GM19035 (cell line): ENCODE data around the gene MYO5B.
"Not testable (repeated sequence)": the region's sequence is repeated elsewhere in the genome, so short reads cannot be mapped to it uniquely, and the experiment has no call there.

Experiments
- ATAC-seq: cut with Tn5 transposase; IDR thresholded peaks from one replicate; pipeline ENCODE4 v1.9.1; 2021; ENCODE audit not compliant: unreplicated experiment

Gene MYO5B

DNA sequence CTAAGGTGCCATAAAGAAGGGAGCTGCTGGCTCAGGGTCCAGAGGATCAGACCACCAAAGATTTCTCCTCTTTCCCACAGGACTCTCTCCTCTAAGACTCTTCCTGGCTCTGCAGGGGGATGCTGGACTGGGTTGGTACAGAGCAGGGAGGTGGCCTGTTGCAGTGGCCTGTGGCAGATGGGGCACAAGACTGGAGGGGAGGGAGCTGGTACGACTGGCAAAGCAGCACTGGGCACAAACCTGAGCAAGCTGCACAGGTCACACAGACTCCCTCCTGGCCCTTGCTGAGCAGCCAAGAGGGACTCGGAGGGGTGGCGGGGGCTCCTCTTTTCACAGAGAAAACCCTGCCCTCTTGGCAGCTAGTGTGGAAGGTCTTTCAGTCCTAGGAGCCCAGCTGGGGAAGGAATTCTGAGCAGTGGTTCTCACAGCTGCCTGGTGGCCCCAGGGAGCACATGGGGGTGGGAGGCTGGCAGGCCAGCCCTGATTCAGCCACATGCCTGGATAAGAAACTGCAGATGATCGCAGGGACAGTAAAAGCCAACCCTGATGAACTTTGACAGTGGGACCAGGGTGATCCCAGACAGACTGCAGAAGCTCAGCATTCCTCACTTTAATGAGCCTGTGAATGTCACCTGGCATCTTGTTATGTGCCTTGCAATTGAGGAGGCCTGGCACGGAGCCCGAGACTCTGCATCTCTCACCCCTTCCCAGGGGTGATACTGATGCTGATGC is 349.2 kb downstream of the MYO5B start:
- ATAC-seq = no peak

- ATAC-seq = no peak
Observed at GRCh38 chr18:49844903-49845302, 350.0 kb downstream of the MYO5B start.

DNA sequence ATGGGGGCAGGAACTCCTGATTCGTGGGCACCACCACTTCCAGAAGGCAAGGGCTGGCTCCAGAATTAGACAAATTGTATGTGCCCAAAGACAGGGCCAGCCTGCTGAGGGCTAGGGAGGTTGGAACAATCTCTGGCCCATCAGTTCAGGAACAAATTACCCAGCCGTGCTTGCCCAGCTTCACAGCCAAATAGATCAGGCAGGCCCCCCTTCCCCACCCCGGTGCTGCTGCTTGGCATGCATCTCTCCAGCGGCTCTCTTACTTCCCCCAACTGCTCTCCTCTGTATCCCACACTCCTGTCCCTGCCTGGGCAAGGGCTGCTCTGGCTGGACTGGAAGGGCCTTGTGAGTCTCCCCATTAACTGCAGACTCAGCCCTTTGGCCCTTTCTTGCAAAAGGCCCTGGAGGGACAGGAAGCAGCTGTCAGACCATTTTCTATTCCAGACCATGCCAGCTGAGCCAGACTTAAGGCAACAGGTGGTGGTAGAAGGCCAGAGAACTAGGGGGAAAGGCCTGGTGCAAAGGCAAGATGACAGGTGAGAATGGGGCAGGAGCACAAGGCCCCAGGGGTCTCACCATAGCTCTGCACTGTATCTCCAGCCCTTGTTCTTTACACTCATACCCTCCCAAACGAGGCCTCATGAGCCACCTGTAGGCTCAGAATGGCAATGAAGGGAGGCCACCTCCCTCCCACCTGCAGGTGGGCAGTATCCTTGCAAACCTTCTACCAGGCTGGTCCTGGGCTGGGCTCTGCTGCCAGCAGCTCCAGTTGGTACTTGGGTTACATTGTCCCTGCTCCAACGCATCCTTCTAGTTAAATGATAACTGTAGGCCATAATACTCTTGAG is 350.9 kb downstream of the MYO5B start:
- no peak for ATAC-seq

- ATAC-seq = no peak
Observed at GRCh38 chr18:49843131-49843530, 351.8 kb downstream of the MYO5B start.

DNA sequence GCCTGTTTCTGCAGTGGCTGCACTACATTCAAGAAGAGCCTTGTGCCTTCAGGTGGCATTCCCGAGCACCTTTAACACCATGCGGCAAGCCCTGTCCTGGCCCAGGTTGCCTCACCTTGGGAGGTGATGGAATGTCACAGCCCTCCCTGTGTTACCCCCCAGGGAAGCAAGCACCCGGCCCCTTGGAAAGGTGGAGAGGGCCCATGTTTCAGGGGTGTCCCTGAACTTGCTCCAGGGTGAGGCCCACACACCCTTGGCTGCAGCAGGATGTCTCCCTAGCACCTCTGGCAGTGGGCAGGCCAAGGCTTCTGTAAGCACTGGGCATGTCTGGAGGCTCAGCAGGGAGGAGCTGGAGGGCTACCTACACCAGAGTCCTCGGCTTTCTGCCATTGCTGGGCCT is 352.3 kb downstream of the MYO5B start:
- no peak for ATAC-seq

GRCh38 chr18:49841236-49842217 is 353.4 kb downstream of the MYO5B start:
- ATAC-seq = no peak

- ATAC-seq = no peak
Observed at GRCh38 chr18:49839012-49839411, 355.9 kb downstream of the MYO5B start.

DNA sequence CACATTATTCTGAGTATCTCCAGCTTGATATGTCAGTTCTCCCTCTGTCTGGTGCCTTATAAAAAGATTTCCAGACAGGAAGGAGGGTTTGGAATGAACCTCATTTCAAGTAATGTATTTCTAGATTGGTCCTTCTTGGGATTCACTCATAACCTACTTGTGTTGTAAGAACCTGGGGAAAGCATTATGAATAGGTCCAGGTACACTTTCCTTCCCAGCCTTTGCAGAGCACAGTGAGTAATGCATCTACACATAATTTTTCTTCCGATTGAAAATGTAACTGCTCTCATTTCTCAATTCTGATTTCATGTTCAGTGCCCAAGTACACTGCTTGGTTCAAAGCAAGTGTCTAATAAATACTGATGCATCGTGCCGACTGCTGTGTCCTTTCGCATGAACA is 356.6 kb downstream of the MYO5B start:
- ATAC-seq = no peak

GRCh38 chr18:49837889-49838288 is 357.1 kb downstream of the MYO5B start:
- ATAC-seq = no peak

GRCh38 chr18:49837316-49837835 is 357.6 kb downstream of the MYO5B start:
- ATAC-seq = not testable (repeated sequence)

GRCh38 chr18:49835405-49835804 is 359.5 kb downstream of the MYO5B start:
- no peak for ATAC-seq

DNA sequence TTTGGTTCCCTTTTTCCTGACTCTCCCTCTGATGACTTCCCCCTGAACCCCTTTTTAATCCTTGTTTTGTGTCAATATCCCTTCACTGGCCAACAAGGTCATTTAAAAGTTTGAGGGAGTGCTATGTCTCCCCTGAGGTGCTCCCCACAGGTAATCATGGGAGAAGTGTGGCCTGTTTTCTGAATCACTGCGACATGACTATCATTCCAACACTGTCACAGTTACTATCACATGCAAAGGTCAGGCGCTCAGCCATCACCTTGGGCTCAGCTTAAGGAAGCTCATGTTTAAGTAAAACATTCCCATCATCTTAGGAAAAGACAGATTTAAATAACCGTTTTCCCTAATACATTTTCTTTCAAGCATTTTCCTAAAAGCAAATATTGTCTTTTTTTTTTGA is 360.7 kb downstream of the MYO5B start:
- ATAC-seq = no peak

DNA sequence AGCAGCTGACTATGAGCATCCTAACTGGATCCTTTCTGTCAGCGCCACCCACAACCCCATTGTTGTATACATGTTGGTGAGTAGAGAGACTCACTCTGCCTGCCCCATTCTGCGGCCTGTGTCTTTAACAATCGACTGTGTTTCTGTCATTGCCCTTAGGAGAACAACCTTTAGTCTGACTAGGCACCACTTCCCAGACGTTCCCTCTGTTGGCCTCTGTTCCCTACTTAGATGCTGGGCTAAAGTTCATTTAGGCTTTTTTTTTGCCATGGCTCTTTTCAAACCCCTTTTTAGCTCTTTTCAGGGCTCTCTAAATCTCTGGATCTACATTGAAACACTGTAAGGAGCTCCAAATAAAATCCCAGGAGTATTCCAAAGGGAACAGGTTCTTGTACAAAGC is 361.1 kb downstream of the MYO5B start:
- no peak for ATAC-seq

GRCh38 chr18:49832221-49832647 is 362.7 kb downstream of the MYO5B start:
- no peak for ATAC-seq

- no peak for ATAC-seq
Observed at GRCh38 chr18:49827996-49828395, 367.0 kb downstream of the MYO5B start.

DNA sequence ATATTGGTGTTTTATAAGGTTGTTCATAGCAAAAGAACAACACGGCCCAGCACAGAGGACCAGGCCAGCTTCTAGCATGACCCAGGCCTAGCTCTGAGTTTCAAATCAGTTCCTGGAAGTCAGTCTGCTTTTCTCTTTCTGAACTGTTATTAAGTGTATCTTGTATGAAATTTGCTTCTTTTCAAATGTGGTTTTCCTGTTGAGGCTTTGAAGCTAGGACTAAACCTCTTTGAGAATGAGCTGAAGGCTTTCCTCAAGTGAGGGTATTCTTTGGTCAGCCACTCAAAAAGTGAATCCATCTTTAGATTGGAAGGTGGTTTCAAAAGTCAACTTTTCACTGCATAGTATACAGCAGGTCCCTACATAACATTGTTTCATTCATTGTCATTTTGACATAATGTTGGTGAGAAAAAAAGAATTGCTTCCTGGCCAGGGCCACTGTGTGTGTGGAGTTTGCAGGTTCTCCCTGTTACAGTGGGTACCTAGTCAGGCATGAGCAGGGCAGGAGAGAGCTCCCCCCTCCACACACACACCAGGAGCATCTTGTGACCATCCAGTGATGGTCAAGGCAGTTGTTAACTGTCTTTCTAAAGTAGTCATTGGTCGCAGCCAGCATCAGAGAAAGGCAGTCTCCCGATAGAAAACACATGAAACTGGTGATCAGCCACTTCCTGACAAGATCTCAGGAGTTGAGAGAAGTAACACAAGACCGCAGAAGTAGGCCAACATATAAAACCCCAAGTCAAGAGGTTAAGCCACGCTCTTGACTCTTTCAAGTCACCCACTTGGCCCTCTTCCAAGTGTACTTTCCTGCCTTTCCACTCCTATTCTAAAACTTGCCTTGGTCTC is 374.9 kb downstream of the MYO5B start:
- ATAC-seq = no peak

GRCh38 chr18:49819071-49819662 is 375.8 kb downstream of the MYO5B start:
- no peak for ATAC-seq

- ATAC-seq = no peak
Observed at GRCh38 chr18:49817947-49818346, 377.0 kb downstream of the MYO5B start.

DNA sequence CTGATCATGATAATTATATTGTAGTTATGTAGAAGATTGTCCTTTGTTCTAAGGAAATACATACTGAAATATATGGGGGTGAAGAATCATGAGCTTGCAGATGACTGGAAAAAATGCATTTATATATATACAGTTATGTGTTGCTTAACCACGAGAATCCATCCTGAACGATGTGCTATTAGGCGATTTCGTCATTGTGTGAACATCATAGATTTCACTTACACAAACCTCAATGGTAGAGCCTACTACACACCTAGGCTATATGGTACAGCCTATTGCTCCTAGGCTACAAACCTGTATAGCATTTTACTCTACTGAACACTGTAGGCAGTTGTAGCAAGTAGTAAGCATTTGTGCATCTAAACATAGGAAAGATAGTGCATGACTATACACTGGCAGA is 379.0 kb downstream of the MYO5B start:
- ATAC-seq = no peak

DNA sequence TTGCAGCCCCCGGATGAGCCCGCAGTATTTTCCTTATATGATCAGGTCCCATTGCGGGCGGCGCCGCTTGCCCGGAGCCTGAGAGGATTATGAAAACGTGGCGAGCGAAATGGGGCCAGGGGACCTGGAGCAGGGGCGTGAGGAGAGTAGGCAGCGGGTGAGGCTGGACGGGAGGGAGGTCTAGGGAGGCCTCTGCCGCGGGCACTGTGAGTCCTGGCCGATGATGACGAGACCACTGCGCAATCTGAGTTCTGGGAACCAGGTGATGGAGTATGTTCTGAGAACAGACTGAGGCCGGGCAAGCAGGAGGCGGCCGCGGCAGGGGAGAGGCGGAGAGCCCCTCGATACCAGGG is 380.8 kb downstream of the MYO5B start:
- peak; percentile 23 for ATAC-seq
